Calu3 (cell line): ENCODE measurements around the gene MYH16. TPM values are rescaled to one million over a fixed set of nuclear protein-coding genes. Genes with fewer than 3 reads are reported as not detected.
A peak's percentile ranks its signal among the peaks of the same experiment; 100 is the strongest.
"Not testable (repeated sequence)": the region's sequence is repeated elsewhere in the genome, so short reads cannot be mapped to it uniquely, and the experiment has no call there.

Experiments used
- BruUV-seq: library from RNA; stranded (reverse); fragments of 400-500 nt; replicated peaks from 2 replicates; lab custom pipeline; 2021; lab: Mats Ljungman, UMichigan
- CTCF ChIA-PET: fragments of 300-600 bp; sonication (Branson Sonifier 250); formaldehyde crosslinking; loops from one replicate; lab custom pipeline; 2022; ENCODE audit warnings: antibody characterized with exemption; lab: Charles Lee
- DNase-seq: peaks from one replicate; pipeline ENCODE4 v3.0.0; 2022
- H3K27ac Mint-ChIP-seq: one replicate; pipeline ENCODE4 v1.8.0; 2022; ENCODE audit warnings: mixed read lengths; ENCODE audit not compliant: unreplicated experiment
- H3K27me3 Mint-ChIP-seq: one replicate; pipeline ENCODE4 v1.8.0; 2022; ENCODE audit warnings: mixed read lengths; ENCODE audit not compliant: unreplicated experiment
- H3K36me3 Mint-ChIP-seq: one replicate; pipeline ENCODE4 v1.8.0; 2022; ENCODE audit warnings: mild to moderate bottlenecking, moderate library complexity, mixed read lengths; ENCODE audit not compliant: insufficient read depth, unreplicated experiment
- H3K4me1 Mint-ChIP-seq: one replicate; pipeline ENCODE4 v1.8.0; 2022; ENCODE audit warnings: mild to moderate bottlenecking, low read depth, mixed read lengths; ENCODE audit not compliant: unreplicated experiment
- H3K4me3 Mint-ChIP-seq: one replicate; pipeline ENCODE4 v1.8.0; 2022; ENCODE audit warnings: mild to moderate bottlenecking, low read depth, moderate library complexity, mixed read lengths; ENCODE audit not compliant: unreplicated experiment
- H3K9me3 Mint-ChIP-seq: one replicate; pipeline ENCODE4 v1.8.0; 2022; ENCODE audit warnings: low read depth, mixed read lengths; ENCODE audit not compliant: unreplicated experiment
- CTCF ChIP-seq: fragments of 200-600 bp; IDR thresholded peaks from one replicate; pipeline ENCODE4 v1.8.0; 2022; ENCODE audit warnings: antibody characterized with exemption; ENCODE audit not compliant: unreplicated experiment
- intact Hi-C: fragments of 100-400 bp; cut with micrococcal nuclease; formaldehyde crosslinking; loops from one replicate; pipeline ENCODE4 v1.10.0; 2022; ENCODE audit not compliant: unreplicated experiment
- total RNA-seq: library from RNA; stranded (reverse); gene quantifications from 2 replicates; pipeline ENCODE4 v1.2.3, GENCODE V29; 2022

MYH16 gene
- total RNA-seq, 1 experiment from 2014 or later = 0.97 TPM

- intact Hi-C loops = no loop called here
- Mint-ChIP-seq H3K36me3 (peaks cover 34% of the 10 kb centered on the region), H3K4me1 (peaks cover 28% of the 10 kb centered on the region), H3K4me3 (peak overlapping the region; percentile 73), H3K9me3 (no peaks in the 10 kb centered on the region), H3K27ac (peak overlapping the region; percentile 71), H3K27me3 (no peaks in the 10 kb centered on the region)
- TF ChIP-seq CTCF = no peak
- BruUV-seq = TSS peak; percentile 76
- CTCF ChIA-PET = no interaction called here
- no peak for DNase-seq
These were observed 52.4 kb downstream of the MYH16 start for GRCh38 chr7:99325001-99325493.

GRCh38 chr7:99325592-99326407 is 53.2 kb downstream of the MYH16 start, which contains the start of gene ARPC1A:
Gene ARPC1A (plus strand): TSS chr7:99325898. CDS start chr7:99333354, 7,456 bp downstream.
- Mint-ChIP-seq H3K4me1 (peaks cover 23% of the 10 kb centered on the region), H3K27me3 (no peaks in the 10 kb centered on the region), H3K27ac (peak within 1 kb of the TSS; percentile 71), H3K9me3 (no peaks in the 10 kb centered on the region), H3K4me3 (peak within 1 kb of the TSS; percentile 73), H3K36me3 (peaks cover 39% of the 10 kb centered on the region)
- intact Hi-C loops = no loop called here
- peak; percentile 86 for DNase-seq
- no peak for TF ChIP-seq CTCF
- no TSS peak for BruUV-seq
- CTCF ChIA-PET = interaction anchor here (0.7 kb wide), 1 partner anchor 188 kb away, joined by 3 read pairs; no protein-coding TSS in a partner anchor

GRCh38 chr7:99326408-99326782 is 53.8 kb downstream of the MYH16 start:
- CTCF ChIA-PET = interaction anchor here (0.5 to 0.7 kb wide), 2 partner anchors 86 to 189 kb away, joined by 3 read pairs; no protein-coding TSS in a partner anchor
- H3K27ac Mint-ChIP-seq = peak overlapping the region; percentile 71
- no peaks in the 10 kb centered on the region for H3K9me3 Mint-ChIP-seq
- no peak for DNase-seq
- peaks cover 17% of the 10 kb centered on the region for H3K4me1 Mint-ChIP-seq
- H3K4me3 Mint-ChIP-seq = peak overlapping the region; percentile 73
- no TSS peak for BruUV-seq
- intact Hi-C loops = no loop called here
- peaks cover 39% of the 10 kb centered on the region for H3K36me3 Mint-ChIP-seq
- H3K27me3 Mint-ChIP-seq = no peaks in the 10 kb centered on the region
- TF ChIP-seq CTCF = no peak

GRCh38 chr7:99330314-99330961 is 57.8 kb downstream of the MYH16 start:
- Mint-ChIP-seq H3K4me3 (peak overlapping the region; percentile 58), H3K36me3 (peaks cover 53% of the 10 kb centered on the region), H3K27ac (peak overlapping the region; percentile 92)
- intact Hi-C loops, H3K27me3 Mint-ChIP-seq, H3K4me1 Mint-ChIP-seq, H3K9me3 Mint-ChIP-seq: not testable (repeated sequence)
- BruUV-seq = TSS peak; percentile 95
- CTCF ChIA-PET = interaction anchor here (0.8 kb wide), 1 partner anchor 20 kb away, joined by 3 read pairs; no protein-coding TSS in a partner anchor
- DNase-seq = peak; percentile 45
